Liver (tissue), 9 donors: ENCODE measurements around the gene RAB30. TPM values are rescaled to one million over a fixed set of nuclear protein-coding genes. Genes with fewer than 3 reads are reported as not detected.
"Not testable (repeated sequence)": the region's sequence is repeated elsewhere in the genome, so short reads cannot be mapped to it uniquely, and the experiment has no call there.

Experiments used
- DNase-seq: peaks from one replicate; pipeline ENCODE4 v3.0.0-alpha.2; 2017; ENCODE audit warnings: low spot score
- H3K27ac ChIP-seq, 2 donors: one replicate each; pipeline ENCODE4 v1.7.0; 2013; ENCODE audit warnings: inconsistent platforms in 2 of 2, low read length in 2 of 2, control low read depth in 1 of 2, low read depth in 1 of 2, mild to moderate bottlenecking in 1 of 2
- H3K27me3 ChIP-seq, 4 donors: one replicate each; pipeline versions ENCODE4 v1.6.1 to v1.7.0; 2013; ENCODE audit warnings: low read length in 3 of 4, inconsistent platforms in 1 of 4, mild to moderate bottlenecking in 1 of 4, moderate library complexity in 1 of 4; ENCODE audit not compliant: control insufficient read depth in 4 of 4, insufficient read depth in 4 of 4
- H3K36me3 ChIP-seq, 4 donors: one replicate each; pipeline versions ENCODE4 v1.6.1 to v1.7.0; 2013; ENCODE audit warnings: low read length in 3 of 4, mild to moderate bottlenecking in 3 of 4, low read depth in 1 of 4, moderate library complexity in 1 of 4; ENCODE audit not compliant: control insufficient read depth in 4 of 4, insufficient read depth in 3 of 4
- H3K4me1 ChIP-seq, 4 donors: one replicate each; pipeline versions ENCODE4 v1.6.1 to v1.7.0; 2013; ENCODE audit warnings: low read length in 3 of 4, mild to moderate bottlenecking in 3 of 4, moderate library complexity in 1 of 4; ENCODE audit not compliant: control insufficient read depth in 4 of 4, insufficient read depth in 4 of 4
- H3K4me3 ChIP-seq, 3 donors: one replicate each; pipeline versions ENCODE4 v1.6.1 to v1.7.0; 2013; ENCODE audit warnings: low read length in 3 of 3, control low read depth in 1 of 3, low read depth in 1 of 3, mild to moderate bottlenecking in 1 of 3
- H3K9ac ChIP-seq, 2 donors: one replicate each; pipeline ENCODE4 v1.7.0; 2013; ENCODE audit warnings: low read length in 2 of 2, mild to moderate bottlenecking in 2 of 2, moderate library complexity in 2 of 2, control low read depth in 1 of 2, low read depth in 1 of 2
- H3K9me3 ChIP-seq, 4 donors: one replicate each; pipeline versions ENCODE4 v1.6.1 to v1.7.0; 2013; ENCODE audit warnings: low read length in 3 of 4; ENCODE audit not compliant: control insufficient read depth in 4 of 4
- FOXA1 ChIP-seq: IDR thresholded peaks from 2 replicates; pipeline ENCODE4 v1.6.1; 2016; ENCODE audit warnings: antibody characterized with exemption
- FOXA2 ChIP-seq: IDR thresholded peaks from 2 replicates; pipeline ENCODE4 v1.6.1; 2016; ENCODE audit warnings: antibody characterized with exemption
- HNF4A ChIP-seq, 2 donors: conservative IDR thresholded peaks; 2 replicates each; pipeline ENCODE4 v1.6.1; 2016; ENCODE audit warnings: antibody characterized with exemption in 2 of 2, mild to moderate bottlenecking in 2 of 2
- HNF4G ChIP-seq: IDR thresholded peaks from 2 replicates; pipeline ENCODE4 v1.6.1; 2016; ENCODE audit warnings: antibody characterized with exemption
- JUND ChIP-seq, 2 donors: IDR thresholded peaks; 2 replicates each; pipeline ENCODE4 v1.6.1; 2016; ENCODE audit warnings: antibody characterized with exemption in 2 of 2
- MAX ChIP-seq: IDR thresholded peaks from 2 replicates; pipeline ENCODE4 v1.6.1; 2016; ENCODE audit warnings: antibody characterized with exemption
- NR2F2 ChIP-seq: IDR thresholded peaks from 2 replicates; pipeline ENCODE4 v1.6.1; 2016; ENCODE audit warnings: antibody characterized with exemption
- RAD21 ChIP-seq, 2 donors: IDR thresholded peaks; 2 replicates each; pipeline ENCODE4 v1.6.1; 2016; ENCODE audit warnings: antibody characterized with exemption in 2 of 2, mild to moderate bottlenecking in 2 of 2
- RXRA ChIP-seq, 2 donors: IDR thresholded peaks; 2 replicates each; pipeline ENCODE4 v1.6.1; 2017 to 2018; ENCODE audit warnings: antibody characterized with exemption in 2 of 2, mild to moderate bottlenecking in 1 of 2
- SP1 ChIP-seq: IDR thresholded peaks from 2 replicates; pipeline ENCODE4 v1.6.1; 2018; ENCODE audit warnings: antibody characterized with exemption, mild to moderate bottlenecking
- TAF1 ChIP-seq: conservative IDR thresholded peaks from 2 replicates; pipeline ENCODE4 v1.6.1; 2016; ENCODE audit warnings: antibody characterized with exemption, mild to moderate bottlenecking
- YY1 ChIP-seq: IDR thresholded peaks from 2 replicates; pipeline ENCODE4 v1.6.1; 2016; ENCODE audit warnings: antibody characterized with exemption, mild to moderate bottlenecking
- ZBTB33 ChIP-seq: IDR thresholded peaks from 2 replicates; pipeline ENCODE4 v1.6.1; 2016; ENCODE audit warnings: antibody characterized with exemption
- WGBS: extraction: QIAGEN DNeasy Blood & Tissue Kit; methylation state at CpG from one replicate; pipeline ENCODE4 v1.1.7; 2013; 5-methylcytosine and 5-hydroxymethylcytosine counted together
- polyA plus RNA-seq, 2 donors: library from polyadenylated mRNA; stranded (reverse) in 1 of 2; unstranded in 1 of 2; fragments of 200-250 nt in 1 of 2; fragments of >200 nt in 1 of 2; fragmentation: Nextera tagmentation in 1 of 2; extraction: Ambion mirVana in 1 of 2; gene quantifications; one replicate each; pipeline versions ENCODE4 v1.2.1 to v1.2.3, GENCODE V29; 2013 to 2015
- total RNA-seq, 2 donors: library from RNA; depleted of rRNA; stranded (reverse); fragments of >200 nt; gene quantifications; one replicate each; pipeline ENCODE4 v1.2.3, GENCODE V29; 2014
- TF ChIP-seq, protein P1 (sequence below): IDR thresholded peaks from 2 replicates; pipeline ENCODE4 v1.6.1; 2016; ENCODE audit warnings: antibody characterized with exemption, mild to moderate bottlenecking
- TF ChIP-seq, protein P2 (sequence below): IDR thresholded peaks from 2 replicates; pipeline ENCODE4 v1.6.1; 2016; ENCODE audit warnings: antibody characterized with exemption
- donor health status: healthy.
- donor health status: healthy.
- donor health status: healthy.
- donor health status: healthy.
- donor health status: healthy.

Gene RAB30
- total and polyA plus RNA-seq, 4 donors, result 2.4 to 5.4 (median 3.2) TPM

GRCh38 chr11:82945682-82946081 lies 126.0 kb downstream of the RAB30 start (continued):
- no peak for TF ChIP-seq FOXA2
- no peak for TF ChIP-seq NR2F2

GRCh38 chr11:82945041-82945440 lies 126.7 kb downstream of the RAB30 start:
- 82% methylated on average over 1 of the region's 1 CpG for WGBS

DNA sequence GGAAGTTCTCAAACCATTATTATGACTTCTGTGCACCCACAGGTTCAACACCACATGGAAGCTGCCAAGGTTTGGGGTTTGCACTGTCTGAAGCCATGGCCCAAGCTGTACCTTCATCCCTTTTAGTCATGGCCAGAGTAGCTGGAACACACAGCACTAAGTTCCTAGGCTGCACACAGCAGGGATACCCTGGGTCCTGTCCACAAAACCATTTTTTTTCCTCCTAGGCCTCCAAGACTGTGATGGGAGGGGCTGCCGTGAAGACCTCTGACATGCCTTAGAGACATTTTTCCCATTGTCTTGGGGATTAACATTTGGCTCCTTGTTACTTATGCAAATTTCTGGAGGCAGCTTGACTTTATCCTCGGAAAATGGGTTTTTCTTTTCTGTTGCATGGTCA lies 127.5 kb downstream of the RAB30 start:
- H3K9me3 ChIP-seq, result no peaks in the 10 kb centered on the region
- no peak for TF ChIP-seq NR2F2
- no peak for TF ChIP-seq FOXA1
- TF ChIP-seq SP1, result no peak
- TF ChIP-seq ZBTB33, result no peak
- TF ChIP-seq RAD21 (IDR thresholded peaks at IDR 0.05), result no peak
- no peak for TF ChIP-seq MAX
- TF ChIP-seq YY1, result no peak
- 94% methylated on average over 2 of the region's 2 CpGs for WGBS

More at GRCh38 chr11:82945041-82945440, 126.7 kb downstream of the RAB30 start:
- not testable (repeated sequence) for H3K36me3 ChIP-seq, H3K9me3 ChIP-seq, H3K27ac ChIP-seq, H3K4me1 ChIP-seq, H3K9ac ChIP-seq, H3K27me3 ChIP-seq, DNase-seq, H3K4me3 ChIP-seq

GRCh38 chr11:82943430-82943829 lies 128.3 kb downstream of the RAB30 start:
- peak in 1 of 2 donors; percentile 59 for TF ChIP-seq HNF4A (conservative IDR thresholded peaks at IDR 0.05)
- peak; percentile 19 for TF ChIP-seq HNF4G
- 37% methylated on average over 1 of the region's 1 CpG for WGBS
- H3K9ac ChIP-seq, H3K36me3 ChIP-seq, H3K9me3 ChIP-seq, H3K27me3 ChIP-seq, DNase-seq, H3K27ac ChIP-seq, H3K4me3 ChIP-seq, H3K4me1 ChIP-seq: not testable (repeated sequence)

More for the DNA sequence above, 127.5 kb downstream of the RAB30 start:
- Histone ChIP-seq H3K4me1 (no peaks in the 10 kb centered on the region), H3K27ac (no peak overlapping the region), H3K9ac (no peak overlapping the region), H3K4me3 (no peak overlapping the region), H3K36me3 (no peaks in the 10 kb centered on the region), H3K27me3 (no peaks in the 10 kb centered on the region)
- DNase-seq, result no peak

- no peak overlapping the region for H3K4me3 ChIP-seq
- no peaks in the 10 kb centered on the region for H3K4me1 ChIP-seq
- 96% methylated on average over 2 of the region's 2 CpGs for WGBS
- DNase-seq, result no peak
- H3K9me3 ChIP-seq, result no peaks in the 10 kb centered on the region
- H3K27me3 ChIP-seq, result no peaks in the 10 kb centered on the region
- no peak overlapping the region for H3K27ac ChIP-seq
- no peak overlapping the region for H3K9ac ChIP-seq
- H3K36me3 ChIP-seq, result no peaks in the 10 kb centered on the region
- TF ChIP-seq, protein P1, sequence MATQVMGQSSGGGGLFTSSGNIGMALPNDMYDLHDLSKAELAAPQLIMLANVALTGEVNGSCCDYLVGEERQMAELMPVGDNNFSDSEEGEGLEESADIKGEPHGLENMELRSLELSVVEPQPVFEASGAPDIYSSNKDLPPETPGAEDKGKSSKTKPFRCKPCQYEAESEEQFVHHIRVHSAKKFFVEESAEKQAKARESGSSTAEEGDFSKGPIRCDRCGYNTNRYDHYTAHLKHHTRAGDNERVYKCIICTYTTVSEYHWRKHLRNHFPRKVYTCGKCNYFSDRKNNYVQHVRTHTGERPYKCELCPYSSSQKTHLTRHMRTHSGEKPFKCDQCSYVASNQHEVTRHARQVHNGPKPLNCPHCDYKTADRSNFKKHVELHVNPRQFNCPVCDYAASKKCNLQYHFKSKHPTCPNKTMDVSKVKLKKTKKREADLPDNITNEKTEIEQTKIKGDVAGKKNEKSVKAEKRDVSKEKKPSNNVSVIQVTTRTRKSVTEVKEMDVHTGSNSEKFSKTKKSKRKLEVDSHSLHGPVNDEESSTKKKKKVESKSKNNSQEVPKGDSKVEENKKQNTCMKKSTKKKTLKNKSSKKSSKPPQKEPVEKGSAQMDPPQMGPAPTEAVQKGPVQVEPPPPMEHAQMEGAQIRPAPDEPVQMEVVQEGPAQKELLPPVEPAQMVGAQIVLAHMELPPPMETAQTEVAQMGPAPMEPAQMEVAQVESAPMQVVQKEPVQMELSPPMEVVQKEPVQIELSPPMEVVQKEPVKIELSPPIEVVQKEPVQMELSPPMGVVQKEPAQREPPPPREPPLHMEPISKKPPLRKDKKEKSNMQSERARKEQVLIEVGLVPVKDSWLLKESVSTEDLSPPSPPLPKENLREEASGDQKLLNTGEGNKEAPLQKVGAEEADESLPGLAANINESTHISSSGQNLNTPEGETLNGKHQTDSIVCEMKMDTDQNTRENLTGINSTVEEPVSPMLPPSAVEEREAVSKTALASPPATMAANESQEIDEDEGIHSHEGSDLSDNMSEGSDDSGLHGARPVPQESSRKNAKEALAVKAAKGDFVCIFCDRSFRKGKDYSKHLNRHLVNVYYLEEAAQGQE, result no peak
- no peak for TF ChIP-seq RAD21 (IDR thresholded peaks at IDR 0.05)
- no peak for TF ChIP-seq RXRA (IDR thresholded peaks at IDR 0.05)
- TF ChIP-seq HNF4G, result no peak
- TF ChIP-seq TAF1, result no peak
- TF ChIP-seq, protein P2, sequence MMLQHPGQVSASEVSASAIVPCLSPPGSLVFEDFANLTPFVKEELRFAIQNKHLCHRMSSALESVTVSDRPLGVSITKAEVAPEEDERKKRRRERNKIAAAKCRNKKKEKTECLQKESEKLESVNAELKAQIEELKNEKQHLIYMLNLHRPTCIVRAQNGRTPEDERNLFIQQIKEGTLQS, result no peak
- TF ChIP-seq JUND (IDR thresholded peaks at IDR 0.05), result no peak
- no peak for TF ChIP-seq FOXA1
- TF ChIP-seq NR2F2, result no peak
- no peak for TF ChIP-seq MAX
- no peak for TF ChIP-seq FOXA2
Observed at GRCh38 chr11:82942376-82942775, 129.3 kb downstream of the RAB30 start.
